ENCODE results near the gene TIMP1. TPM values are rescaled to one million over a fixed set of nuclear protein-coding genes. Genes with fewer than 3 reads are reported as not detected.

The TIMP1 gene
- total RNA-seq = 98.9 TPM
- 100 to 1,000 TPM in 7 of 8 donors, 10 to 100 TPM in 1; 97.6 to 169 (median 136) TPM for polyA plus RNA-seq (ENCODE audit: insufficient read depth in 1 of 8, insufficient read length in 8 of 8, low replicate concordance in 1 of 8)
- long read RNA-seq, donor 1, transcript TIMP1-201 (6 exons, 892 nt) = major isoform, 33 of 34 reads
- long read RNA-seq, donor 1, partial matches to known transcripts = 0 of 34 reads
- long read RNA-seq, donor 1, other reads (novel, unspliced or antisense) = 0 of 34 reads
- long read RNA-seq, donor 2, transcript TIMP1-201 (6 exons, 892 nt) = major isoform, 8 of 8 reads
- long read RNA-seq, donor 2, partial matches to known transcripts = 0 of 8 reads
- long read RNA-seq, donor 2, other reads (novel, unspliced or antisense) = 0 of 8 reads
- long read RNA-seq, donor 3, transcript TIMP1-201 (6 exons, 892 nt) = major isoform, 58 of 66 reads
- long read RNA-seq, donor 3, partial matches to known transcripts = 6 of 66 reads
- long read RNA-seq, donor 3, other reads (novel, unspliced or antisense) = 0 of 66 reads
- long read RNA-seq, donor 4, transcript TIMP1-201 (6 exons, 892 nt) = major isoform, 56 of 74 reads
- long read RNA-seq, donor 4, partial matches to known transcripts = 14 of 74 reads
- long read RNA-seq, donor 4, other reads (novel, unspliced or antisense) = 0 of 74 reads
- long read RNA-seq, donor 5, transcript TIMP1-201 (6 exons, 892 nt) = major isoform, 146 of 179 reads
- long read RNA-seq, donor 5, transcript TIMP1-202 (5 exons, 626 nt) = minor isoform, 5 of 179 reads
- long read RNA-seq, donor 5, partial matches to known transcripts = 26 of 179 reads
- long read RNA-seq, donor 5, other reads (novel, unspliced or antisense) = 0 of 179 reads
- long read RNA-seq, donor 6, transcript TIMP1-201 (6 exons, 892 nt) = major isoform, 77 of 98 reads
- long read RNA-seq, donor 6, transcript TIMP1-204 (2 exons, 595 nt) = minor isoform, 6 of 98 reads
- long read RNA-seq, donor 6, partial matches to known transcripts = 12 of 98 reads
- long read RNA-seq, donor 6, other reads (novel, unspliced or antisense) = 0 of 98 reads
- long read RNA-seq, donor 7, transcript TIMP1-201 (6 exons, 892 nt) = major isoform, 115 of 145 reads
- long read RNA-seq, donor 7, partial matches to known transcripts = 24 of 145 reads
- long read RNA-seq, donor 7, other reads (novel, unspliced or antisense) = 0 of 145 reads
- long read RNA-seq, donor 8, transcript TIMP1-201 (6 exons, 892 nt) = major isoform, 82 of 113 reads
- long read RNA-seq, donor 8, partial matches to known transcripts = 25 of 113 reads
- long read RNA-seq, donor 8, other reads (novel, unspliced or antisense) = 0 of 113 reads
- long read RNA-seq, donor 9, transcript TIMP1-201 (6 exons, 892 nt) = major isoform, 60 of 84 reads
- long read RNA-seq, donor 9, partial matches to known transcripts = 18 of 84 reads
- long read RNA-seq, donor 9, other reads (novel, unspliced or antisense) = 0 of 84 reads
- long read RNA-seq, donor 10, transcript TIMP1-201 (6 exons, 892 nt) = major isoform, 85 of 107 reads
- long read RNA-seq, donor 10, partial matches to known transcripts = 16 of 107 reads
- long read RNA-seq, donor 10, other reads (novel, unspliced or antisense) = 0 of 107 reads
- long read RNA-seq, donor 11, transcript TIMP1-201 (6 exons, 892 nt) = major isoform, 104 of 127 reads
- long read RNA-seq, donor 11, partial matches to known transcripts = 18 of 127 reads
- long read RNA-seq, donor 11, other reads (novel, unspliced or antisense) = 0 of 127 reads

DNA sequence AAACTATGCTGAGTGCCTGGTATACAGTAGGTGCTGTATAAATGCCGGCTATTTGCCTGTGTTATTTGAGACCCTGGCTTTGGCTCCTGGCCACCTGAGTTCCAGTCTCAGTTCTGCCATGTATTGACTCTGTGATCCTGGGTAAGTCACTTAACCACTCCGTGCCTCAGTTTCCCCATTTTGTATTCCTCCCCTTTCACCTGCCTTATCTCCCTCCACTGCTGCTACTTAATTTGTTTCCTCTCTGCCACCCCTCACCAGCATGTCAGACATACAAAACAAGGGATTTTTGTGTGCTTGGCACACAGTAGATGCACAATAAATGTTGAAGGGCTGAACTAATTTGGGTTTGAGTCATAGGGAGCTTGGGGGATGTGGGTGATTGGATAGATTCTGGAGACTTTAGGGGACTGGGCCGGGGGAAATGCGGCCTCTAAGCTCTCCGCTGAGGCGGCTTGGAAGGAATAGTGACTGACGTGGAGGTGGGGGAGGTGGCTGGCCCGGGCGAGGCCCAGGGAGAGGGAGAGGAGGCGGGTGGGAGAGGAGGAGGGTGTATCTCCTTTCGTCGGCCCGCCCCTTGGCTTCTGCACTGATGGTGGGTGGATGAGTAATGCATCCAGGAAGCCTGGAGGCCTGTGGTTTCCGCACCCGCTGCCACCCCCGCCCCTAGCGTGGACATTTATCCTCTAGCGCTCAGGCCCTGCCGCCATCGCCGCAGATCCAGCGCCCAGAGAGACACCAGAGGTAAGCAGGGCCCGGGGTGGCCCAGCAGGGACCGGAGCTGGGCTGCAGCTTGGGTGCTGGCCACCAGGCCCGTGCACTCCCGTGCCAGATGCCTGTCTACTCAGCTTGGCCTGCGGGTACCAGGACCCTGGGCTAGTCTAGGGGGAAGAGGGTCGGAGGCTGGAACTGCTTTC lies at the start of gene TIMP1:
TIMP1 (plus strand) TSS at position 706 of the 917 bp plus-strand sequence. CDS start 980 bp downstream, outside the sequence.
- H3K4me3 ChIP-seq (ENCODE audit: low read length) = peak within 1 kb of the TSS; percentile 67
- peak within 1 kb of the TSS; percentile 92 for H3K27ac ChIP-seq (ENCODE audit: low read length)
- peaks cover 15% of the 10 kb centered on the region for H3K4me1 ChIP-seq (ENCODE audit: control insufficient read depth, insufficient read depth, low read length)
- peak; percentile 97 for DNase-seq
- H3K36me3 ChIP-seq (ENCODE audit: control insufficient read depth, insufficient read depth, low read length) = peaks cover 11% of the 10 kb centered on the region
- H3K27me3 ChIP-seq (ENCODE audit: control insufficient read depth, insufficient read depth, low read length) = peaks cover 5% of the 10 kb centered on the region
- WGBS (ENCODE audit: insufficient coverage) = 29% methylated on average over 25 of the region's 28 CpGs
- no peaks in the 10 kb centered on the region for H3K9me3 ChIP-seq (replicated peaks; ENCODE audit: control insufficient read depth, low read depth, low read length)

DNA sequence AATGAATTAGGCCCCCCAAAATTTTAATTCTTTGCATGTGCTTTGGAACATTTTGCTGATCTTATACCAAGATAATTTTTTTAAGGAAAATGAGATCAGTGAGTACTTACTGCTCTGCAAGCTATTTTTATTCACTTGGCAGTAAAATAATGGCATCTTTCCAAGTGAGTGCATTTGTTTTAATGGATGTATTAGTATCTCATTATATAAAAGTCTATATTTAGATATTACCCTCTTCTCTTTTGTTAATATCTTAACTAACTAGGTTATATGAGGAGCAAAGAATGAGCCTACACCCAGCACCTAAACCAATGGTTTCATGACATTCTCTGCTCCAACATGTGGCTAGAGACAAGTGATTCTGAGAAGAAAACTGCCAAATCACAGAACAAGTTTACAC lies 42.4 kb upstream of the TIMP1 start:
- H3K36me3 ChIP-seq (ENCODE audit: control insufficient read depth, insufficient read depth, low read length) = no peaks in the 10 kb centered on the region
- peak; percentile 80 for DNase-seq
- H3K27me3 ChIP-seq (ENCODE audit: control insufficient read depth, insufficient read depth, low read length) = no peaks in the 10 kb centered on the region
- no peak overlapping the region for H3K4me3 ChIP-seq (ENCODE audit: low read length)
- peaks cover 2% of the 10 kb centered on the region for H3K9me3 ChIP-seq (replicated peaks; ENCODE audit: control insufficient read depth, low read depth, low read length)
- H3K27ac ChIP-seq (ENCODE audit: low read length) = peak overlapping the region; percentile 45
- peaks cover 7% of the 10 kb centered on the region for H3K4me1 ChIP-seq (ENCODE audit: control insufficient read depth, insufficient read depth, low read length)

DNA sequence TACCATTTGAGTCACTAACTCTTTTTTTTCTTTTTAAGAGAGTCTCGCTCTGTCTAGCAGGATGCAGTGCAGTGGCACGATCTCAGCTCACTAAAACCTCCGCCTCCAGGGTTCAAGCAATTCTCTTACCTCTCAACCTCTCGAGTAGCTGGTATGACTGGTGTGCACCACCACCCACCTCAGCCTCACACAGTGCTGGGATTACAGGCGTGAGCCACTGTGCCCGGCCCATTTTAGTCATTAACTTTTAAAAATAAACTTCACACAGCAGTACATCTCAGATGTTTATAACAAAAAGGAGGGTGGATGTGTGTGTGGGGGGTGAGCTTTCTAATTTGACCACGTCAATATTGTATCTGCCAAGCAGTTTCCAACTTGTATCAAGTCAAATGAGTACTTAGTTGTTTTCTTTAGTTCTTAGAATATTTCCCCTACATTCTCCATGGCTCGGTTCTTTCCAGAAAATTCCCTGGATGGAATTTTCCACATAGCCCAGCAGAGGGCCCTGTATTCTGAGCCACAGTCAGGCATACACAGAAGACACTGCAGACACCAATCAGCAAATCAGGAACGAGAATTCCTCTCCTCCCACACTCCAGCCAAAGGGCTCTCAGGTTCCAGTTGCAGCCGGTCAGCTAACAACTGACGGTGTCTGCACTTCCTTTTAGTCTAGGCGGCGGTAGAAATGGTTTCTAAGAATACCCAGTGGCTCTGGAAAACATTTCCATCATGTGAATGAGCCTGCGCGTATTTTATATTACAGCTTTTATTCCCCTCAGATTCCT lies 41.3 kb upstream of the TIMP1 start:
- Histone ChIP-seq H3K9me3 (replicated peaks; ENCODE audit: control insufficient read depth, low read depth, low read length) (peaks cover 2% of the 10 kb centered on the region), H3K27me3 (ENCODE audit: control insufficient read depth, insufficient read depth, low read length) (no peaks in the 10 kb centered on the region), H3K36me3 (ENCODE audit: control insufficient read depth, insufficient read depth, low read length) (no peaks in the 10 kb centered on the region), H3K4me3 (ENCODE audit: low read length) (no peak overlapping the region), H3K27ac (ENCODE audit: low read length) (peak overlapping the region; percentile 86), H3K4me1 (ENCODE audit: control insufficient read depth, insufficient read depth, low read length) (peaks cover 7% of the 10 kb centered on the region)
- 37% methylated on average over 8 of the region's 15 CpGs for WGBS (ENCODE audit: insufficient coverage)
- peak; percentile 98 for DNase-seq

- DNase-seq = no peak
- 89% methylated on average over 4 of the region's 5 CpGs for WGBS (ENCODE audit: insufficient coverage)
- H3K4me3 ChIP-seq (ENCODE audit: low read length) = no peak overlapping the region
Measured at GRCh38 chrX:47543496-47543895, 38.7 kb upstream of the TIMP1 start.

GRCh38 chrX:47556045-47556623 lies 26.1 kb upstream of the TIMP1 start:
- peak; percentile 97 for DNase-seq
- H3K36me3 ChIP-seq (ENCODE audit: control insufficient read depth, insufficient read depth, low read length) = no peaks in the 10 kb centered on the region
- WGBS (ENCODE audit: insufficient coverage) = 38% methylated on average over 17 of the region's 20 CpGs
- H3K4me1 ChIP-seq (ENCODE audit: control insufficient read depth, insufficient read depth, low read length) = peaks cover 5% of the 10 kb centered on the region
- no peaks in the 10 kb centered on the region for H3K27me3 ChIP-seq (ENCODE audit: control insufficient read depth, insufficient read depth, low read length)
- peak overlapping the region; percentile 91 for H3K27ac ChIP-seq (ENCODE audit: low read length)
- peak overlapping the region; percentile 59 for H3K4me3 ChIP-seq (ENCODE audit: low read length)
- no peaks in the 10 kb centered on the region for H3K9me3 ChIP-seq (replicated peaks; ENCODE audit: control insufficient read depth, low read depth, low read length)

More at GRCh38 chrX:47543496-47543895, 38.7 kb upstream of the TIMP1 start:
- no peaks in the 10 kb centered on the region for H3K27me3 ChIP-seq (ENCODE audit: control insufficient read depth, insufficient read depth, low read length)
- H3K4me1 ChIP-seq (ENCODE audit: control insufficient read depth, insufficient read depth, low read length) = peaks cover 7% of the 10 kb centered on the region
- no peaks in the 10 kb centered on the region for H3K9me3 ChIP-seq (replicated peaks; ENCODE audit: control insufficient read depth, low read depth, low read length)
- H3K36me3 ChIP-seq (ENCODE audit: control insufficient read depth, insufficient read depth, low read length) = no peaks in the 10 kb centered on the region
- no peak overlapping the region for H3K27ac ChIP-seq (ENCODE audit: low read length)

GRCh38 chrX:47558436-47558835 lies 23.8 kb upstream of the TIMP1 start:
- Histone ChIP-seq H3K27ac (ENCODE audit: low read length) (no peak overlapping the region), H3K36me3 (ENCODE audit: control insufficient read depth, insufficient read depth, low read length) (peaks cover 10% of the 10 kb centered on the region), H3K27me3 (ENCODE audit: control insufficient read depth, insufficient read depth, low read length) (no peaks in the 10 kb centered on the region), H3K9me3 (replicated peaks; ENCODE audit: control insufficient read depth, low read depth, low read length) (no peaks in the 10 kb centered on the region), H3K4me3 (ENCODE audit: low read length) (no peak overlapping the region), H3K4me1 (ENCODE audit: control insufficient read depth, insufficient read depth, low read length) (peaks cover 12% of the 10 kb centered on the region)
- WGBS (ENCODE audit: insufficient coverage) = no CpG with 5 or more reads among the region's 3 CpGs
- no peak for DNase-seq

DNA sequence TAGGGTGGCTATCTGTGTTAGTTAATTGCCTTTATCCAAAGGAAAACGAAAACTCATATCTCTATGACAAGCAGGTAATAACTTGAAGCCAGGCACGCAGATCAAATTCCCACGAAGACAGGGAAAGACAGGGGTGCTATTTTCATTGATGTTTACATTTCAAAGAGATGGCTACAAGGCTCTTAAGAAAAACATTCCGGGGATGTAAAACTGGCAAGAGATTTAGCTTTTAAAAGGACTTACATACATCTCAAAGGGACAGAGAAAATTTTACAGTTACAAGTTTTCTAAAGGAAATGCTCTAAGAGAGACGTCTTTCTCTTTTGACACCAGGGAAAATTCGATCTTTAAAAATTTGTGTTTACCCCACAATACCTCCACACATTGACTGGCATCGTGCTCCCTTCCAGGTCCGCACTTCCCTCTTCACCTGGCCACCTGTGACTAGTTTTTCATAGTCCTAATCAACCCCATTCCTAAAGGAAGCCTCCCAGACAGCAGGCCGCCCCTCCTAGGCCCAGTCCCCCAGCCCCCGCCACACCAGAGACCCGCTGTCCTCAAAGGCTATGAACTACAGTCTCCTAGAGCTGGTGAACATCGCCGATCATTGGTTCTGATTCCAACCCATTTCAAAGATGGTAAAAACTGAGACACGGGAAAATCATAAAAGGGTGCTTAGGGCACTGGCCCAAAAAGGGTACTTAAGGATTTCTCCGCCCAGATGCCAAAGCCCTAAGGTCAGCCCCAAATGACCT lies 21.9 kb upstream of the TIMP1 start:
- 33% methylated on average over 10 of the region's 15 CpGs for WGBS (ENCODE audit: insufficient coverage)
- peak overlapping the region; percentile 76 for H3K27ac ChIP-seq (ENCODE audit: low read length)
- DNase-seq = no peak

More for the DNA sequence above, 21.9 kb upstream of the TIMP1 start:
- Histone ChIP-seq H3K4me3 (ENCODE audit: low read length) (peak overlapping the region; percentile 73), H3K27me3 (ENCODE audit: control insufficient read depth, insufficient read depth, low read length) (no peaks in the 10 kb centered on the region), H3K4me1 (ENCODE audit: control insufficient read depth, insufficient read depth, low read length) (peaks cover 12% of the 10 kb centered on the region), H3K9me3 (replicated peaks; ENCODE audit: control insufficient read depth, low read depth, low read length) (no peaks in the 10 kb centered on the region), H3K36me3 (ENCODE audit: control insufficient read depth, insufficient read depth, low read length) (peaks cover 27% of the 10 kb centered on the region)

Measured in muscle of leg (tissue), 16 donors.